Melanocyte of skin (primary cell): ENCODE measurements around the gene SLC24A3. TPM values are rescaled to one million over a fixed set of nuclear protein-coding genes. Genes with fewer than 3 reads are reported as not detected.

ENCODE experiments used
- total RNA-seq, 2 donors: library from RNA; depleted of rRNA; stranded (reverse); fragments of >200 nt; gene quantifications; 2 replicates each; pipeline ENCODE4 v1.2.3, GENCODE V29; 2012

Gene SLC24A3
- not detected for total RNA-seq

GRCh38 chr20:19212469-19212815, at the start of gene SLC24A3:
Gene SLC24A3 (plus strand): TSS chr20:19212642.

GRCh38 chr20:19758133-19758500, 545.7 kb downstream of the SLC24A3 start, which contains the start of gene RIN2:
Gene RIN2 (plus strand): TSS chr20:19758258. CDS start chr20:19889602, 131,344 bp downstream.

